Tibial nerve (tissue), 4 donors: ENCODE measurements around the gene ARL13A. TPM values are rescaled to one million over a fixed set of nuclear protein-coding genes. Genes with fewer than 3 reads are reported as not detected.

ENCODE experiments used
- DNase-seq, 2 donors: peaks; one replicate each; pipeline ENCODE4 v3.0.0-alpha.2; 2019; ENCODE audit warnings: low spot score in 2 of 2
- H3K27ac ChIP-seq, 4 donors: fragments of 200-600 bp; sonication (generic) in 3 of 4; one replicate each; pipeline ENCODE4 v1.5.1; 2017 to 2019; ENCODE audit warnings: mild to moderate bottlenecking in 1 of 4
- H3K27me3 ChIP-seq, 2 donors: fragments of 200-600 bp; sonication (generic) in 1 of 2; one replicate each; pipeline versions ENCODE4 v1.5.1 to v1.6.0; 2017 to 2019
- H3K36me3 ChIP-seq, 3 donors: fragments of 200-600 bp; sonication (generic); one replicate each; pipeline ENCODE4 v1.5.1; 2018 to 2019
- H3K4me1 ChIP-seq, 4 donors: fragments of 200-600 bp; sonication (generic) in 3 of 4; one replicate each; pipeline ENCODE4 v1.5.1; 2017 to 2019
- H3K4me3 ChIP-seq, 4 donors: fragments of 200-600 bp; sonication (generic) in 3 of 4; one replicate each; pipeline ENCODE4 v1.5.1; 2017 to 2019; ENCODE audit warnings: mild to moderate bottlenecking in 1 of 4, moderate library complexity in 1 of 4
- H3K9me3 ChIP-seq, 4 donors: fragments of 200-600 bp; sonication (generic) in 3 of 4; one replicate each; pipeline ENCODE4 v1.5.1; 2017 to 2019
- EP300 ChIP-seq, 2 donors: sonication (generic); formaldehyde crosslinking; IDR thresholded peaks; one replicate each; pipeline ENCODE4 v1.6.1; 2017; ENCODE audit warnings: antibody characterized with exemption in 2 of 2, mild to moderate bottlenecking in 1 of 2
- POLR2A ChIP-seq, 2 donors: fragments of 450-650 bp; IDR thresholded peaks; one replicate each; pipeline ENCODE4 v1.6.1; 2017; ENCODE audit warnings: antibody characterized with exemption in 2 of 2, mild to moderate bottlenecking in 2 of 2, moderate library complexity in 2 of 2
- WGBS, 2 donors: methylation state at CpG; one replicate each; pipeline ENCODE4 v1.1.5; 2018; 5-methylcytosine and 5-hydroxymethylcytosine counted together
- total RNA-seq, 4 donors: library from RNA; depleted of rRNA; stranded (reverse); fragments of >200 nt; gene quantifications; one replicate each; pipeline ENCODE4 v1.1.0, GENCODE V29; 2016
- TF ChIP-seq, protein P1 (sequence below), 5 experiments: fragments of 200-600 bp in 3 of 5; fragments of 450-650 bp in 2 of 5; sonication (generic) in 3 of 5; IDR thresholded peaks; one replicate each; pipeline ENCODE4 v1.5.1; 2016 to 2019; ENCODE audit warnings: antibody characterized with exemption in 5 of 5, mild to moderate bottlenecking in 3 of 5, moderate library complexity in 2 of 5

Gene ARL13A
- total RNA-seq, 4 donors from 2014 or later: not detected

- WGBS, 2 donors: 79 to 85% methylated on average over 4 of the region's 4 CpGs
- DNase-seq: no peak
- no peaks in the 10 kb centered on the region for H3K36me3 ChIP-seq
- H3K27me3 ChIP-seq: peaks cover 0 to 28% of the 10 kb centered on the region in 2 donors
- no peak overlapping the region for H3K4me3 ChIP-seq
- H3K4me1 ChIP-seq: peaks cover 0 to 13% (median 0%) of the 10 kb centered on the region in 4 donors
- no peaks in the 10 kb centered on the region for H3K9me3 ChIP-seq
- TF ChIP-seq POLR2A (IDR thresholded peaks at IDR 0.05): no peak
- TF ChIP-seq, protein P1, sequence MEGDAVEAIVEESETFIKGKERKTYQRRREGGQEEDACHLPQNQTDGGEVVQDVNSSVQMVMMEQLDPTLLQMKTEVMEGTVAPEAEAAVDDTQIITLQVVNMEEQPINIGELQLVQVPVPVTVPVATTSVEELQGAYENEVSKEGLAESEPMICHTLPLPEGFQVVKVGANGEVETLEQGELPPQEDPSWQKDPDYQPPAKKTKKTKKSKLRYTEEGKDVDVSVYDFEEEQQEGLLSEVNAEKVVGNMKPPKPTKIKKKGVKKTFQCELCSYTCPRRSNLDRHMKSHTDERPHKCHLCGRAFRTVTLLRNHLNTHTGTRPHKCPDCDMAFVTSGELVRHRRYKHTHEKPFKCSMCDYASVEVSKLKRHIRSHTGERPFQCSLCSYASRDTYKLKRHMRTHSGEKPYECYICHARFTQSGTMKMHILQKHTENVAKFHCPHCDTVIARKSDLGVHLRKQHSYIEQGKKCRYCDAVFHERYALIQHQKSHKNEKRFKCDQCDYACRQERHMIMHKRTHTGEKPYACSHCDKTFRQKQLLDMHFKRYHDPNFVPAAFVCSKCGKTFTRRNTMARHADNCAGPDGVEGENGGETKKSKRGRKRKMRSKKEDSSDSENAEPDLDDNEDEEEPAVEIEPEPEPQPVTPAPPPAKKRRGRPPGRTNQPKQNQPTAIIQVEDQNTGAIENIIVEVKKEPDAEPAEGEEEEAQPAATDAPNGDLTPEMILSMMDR (IDR thresholded peaks at IDR 0.05): no peak
- TF ChIP-seq EP300 (IDR thresholded peaks at IDR 0.05): no peak
- no peak overlapping the region for H3K27ac ChIP-seq
Measured at GRCh38 chrX:100931218-100931924, 38.1 kb upstream of the ARL13A start.

- DNase-seq: no peak
- Histone ChIP-seq H3K9me3 (no peaks in the 10 kb centered on the region), H3K4me1 (peaks cover 0 to 13% (median 0%) of the 10 kb centered on the region in 4 donors), H3K27ac (no peak overlapping the region), H3K27me3 (peaks cover 0 to 28% of the 10 kb centered on the region in 2 donors), H3K36me3 (no peaks in the 10 kb centered on the region), H3K4me3 (no peak overlapping the region)
- WGBS, 2 donors: 77 to 79% methylated on average over 3 of the region's 3 CpGs
- TF ChIP-seq, protein P1 (IDR thresholded peaks at IDR 0.05): no peak
- TF ChIP-seq EP300 (IDR thresholded peaks at IDR 0.05) (no peak), POLR2A (IDR thresholded peaks at IDR 0.05) (no peak)
Measured at GRCh38 chrX:100931925-100932285, 37.6 kb upstream of the ARL13A start.

DNA sequence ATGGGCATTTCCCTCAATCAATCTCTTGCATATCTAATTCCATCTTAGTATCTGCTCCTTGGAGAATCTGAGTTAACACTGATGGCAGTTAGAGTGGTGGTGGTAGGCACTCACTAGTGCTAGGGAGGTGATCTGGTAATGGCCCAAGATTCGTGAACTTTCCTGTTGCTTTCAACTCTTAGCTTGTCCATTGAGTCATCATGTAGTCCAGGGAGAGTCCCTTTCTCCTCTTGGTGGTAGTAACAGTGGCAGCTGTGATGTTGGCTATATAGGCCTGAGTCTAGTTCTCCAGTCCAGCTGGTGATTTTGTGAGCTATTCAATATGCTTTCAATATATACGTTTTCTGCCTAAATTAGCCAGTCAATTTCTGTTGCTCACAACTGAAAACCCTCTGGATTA lies 33.7 kb upstream of the ARL13A start:
- H3K4me1 ChIP-seq: no peaks in the 10 kb centered on the region
- H3K27me3 ChIP-seq: peaks cover 0 to 3% of the 10 kb centered on the region in 2 donors
- H3K9me3 ChIP-seq: no peaks in the 10 kb centered on the region
- no peak for TF ChIP-seq EP300 (IDR thresholded peaks at IDR 0.05)
- TF ChIP-seq, protein P1 (IDR thresholded peaks at IDR 0.05): no peak
- no peak for TF ChIP-seq POLR2A (IDR thresholded peaks at IDR 0.05)
- H3K4me3 ChIP-seq: no peak overlapping the region
- no peaks in the 10 kb centered on the region for H3K36me3 ChIP-seq
- WGBS, 2 donors: 79 to 82% methylated on average over 1 to 2 of the region's 2 CpGs
- DNase-seq: no peak
- no peak overlapping the region for H3K27ac ChIP-seq

- 66 to 69% methylated on average over 4 of the region's 4 CpGs for WGBS, 2 donors
- DNase-seq: no peak
- Histone ChIP-seq H3K9me3 (no peaks in the 10 kb centered on the region), H3K4me3 (no peak overlapping the region), H3K27ac (no peak overlapping the region), H3K4me1 (no peaks in the 10 kb centered on the region), H3K36me3 (no peaks in the 10 kb centered on the region), H3K27me3 (no peaks in the 10 kb centered on the region)
- TF ChIP-seq EP300 (IDR thresholded peaks at IDR 0.05): no peak
Measured at GRCh38 chrX:100939333-100939732, 30.2 kb upstream of the ARL13A start.

DNA sequence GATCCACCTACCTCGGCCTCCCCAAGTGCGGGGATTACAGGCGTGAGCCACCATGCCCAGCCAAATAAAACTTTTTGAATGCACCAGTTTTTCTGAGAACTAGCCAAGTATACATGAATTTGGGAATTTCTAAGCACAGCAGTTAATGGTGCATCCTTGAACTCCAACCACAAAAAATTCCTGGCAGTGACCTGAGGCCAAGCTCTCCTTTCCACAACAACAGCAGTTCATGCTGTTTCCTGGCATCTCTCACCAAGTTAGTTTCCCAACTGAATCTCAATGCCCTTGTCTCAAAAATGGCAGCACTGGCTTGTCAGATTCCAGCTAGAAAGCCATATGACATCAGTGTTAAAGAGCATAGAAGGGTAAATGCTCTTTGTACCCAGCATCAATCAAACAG lies 24.9 kb upstream of the ARL13A start:
- TF ChIP-seq POLR2A (IDR thresholded peaks at IDR 0.05): no peak
- TF ChIP-seq, protein P1 (IDR thresholded peaks at IDR 0.05): no peak
- no peak for DNase-seq
- no peaks in the 10 kb centered on the region for H3K9me3 ChIP-seq
- 82 to 85% methylated on average over 3 of the region's 3 CpGs for WGBS, 2 donors
- no peak overlapping the region for H3K27ac ChIP-seq
- no peaks in the 10 kb centered on the region for H3K4me1 ChIP-seq
- peaks cover 0 to 8% of the 10 kb centered on the region in 2 donors for H3K27me3 ChIP-seq
- no peak overlapping the region for H3K4me3 ChIP-seq
- H3K36me3 ChIP-seq: no peaks in the 10 kb centered on the region
